Measurements from ENCODE around the gene SCNN1G. TPM values are rescaled to one million over a fixed set of nuclear protein-coding genes. Genes with fewer than 3 reads are reported as not detected.
"Not testable (repeated sequence)": the region's sequence is repeated elsewhere in the genome, so short reads cannot be mapped to it uniquely, and the experiment has no call there.

The SCNN1G gene
- total RNA-seq, 1 donor from 2014 or later: 0.82 TPM

- DNase-seq (ENCODE audit: low spot score in 2 of 2) (no peak), FAIRE-seq (no peak)
Observed at GRCh38 chr16:23248261-23249194, 66.0 kb downstream of the SCNN1G start.

DNA sequence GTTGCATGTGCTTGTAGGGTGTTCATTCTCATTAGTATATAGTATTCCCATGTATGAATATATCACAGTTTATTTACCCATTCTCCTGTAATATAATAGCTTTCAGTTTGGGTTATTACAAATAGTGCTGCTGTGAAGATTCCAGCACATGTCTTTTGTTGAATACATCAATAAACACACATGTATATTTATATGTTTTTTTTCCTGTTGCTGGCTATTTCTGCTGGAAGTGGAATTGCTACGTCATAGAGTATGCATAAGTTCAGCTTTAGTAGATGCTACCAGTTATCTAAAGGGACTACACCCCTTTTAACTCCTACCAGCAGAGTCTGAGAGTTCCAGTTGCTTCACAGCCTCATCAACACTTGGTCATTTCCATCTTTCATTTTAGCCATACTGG, 67.3 kb downstream of the SCNN1G start:
- FAIRE-seq (no peak), DNase-seq (ENCODE audit: low spot score in 2 of 2) (no peak)

- FAIRE-seq: no peak
- DNase-seq (ENCODE audit: low spot score in 2 of 2): no peak
Observed at GRCh38 chr16:23252310-23252709, 69.8 kb downstream of the SCNN1G start.

DNA sequence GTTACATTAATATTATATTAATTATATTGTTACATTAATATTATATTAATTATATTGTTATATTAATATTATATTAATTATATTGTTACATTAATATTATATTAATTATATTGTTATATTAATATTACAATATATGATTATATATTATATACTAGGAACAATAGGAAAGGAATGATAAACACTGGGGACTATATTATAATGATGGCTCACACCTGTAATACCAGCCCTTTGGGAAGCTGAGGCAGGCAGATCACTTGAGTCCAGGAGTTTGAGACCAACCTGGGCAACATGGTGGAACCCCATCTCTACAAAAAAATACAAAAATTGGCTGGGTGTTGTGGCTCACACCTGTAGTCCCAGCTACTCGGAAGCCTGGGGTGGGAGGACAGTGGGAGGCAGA, 71.1 kb downstream of the SCNN1G start:
- FAIRE-seq; DNase-seq (ENCODE audit: low spot score in 2 of 2): not testable (repeated sequence)

DNA sequence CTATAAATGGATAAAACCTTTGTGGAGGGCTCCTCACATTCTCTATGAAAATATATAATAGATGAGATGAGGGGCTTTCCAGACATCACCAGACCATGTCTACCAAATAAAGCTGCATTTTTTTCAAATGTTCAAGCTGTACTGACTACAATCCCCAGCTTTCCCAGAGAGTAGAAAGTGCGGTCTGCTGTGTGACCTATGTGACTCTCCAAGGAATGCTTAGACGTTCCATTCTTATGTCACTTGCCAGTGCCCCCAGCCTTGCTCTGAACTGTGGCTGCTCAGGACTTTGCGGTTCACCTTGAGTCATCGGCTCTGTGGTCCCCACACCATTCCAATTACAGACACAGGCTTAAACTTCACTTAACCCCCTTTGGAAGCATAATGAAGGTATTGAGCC, 71.8 kb downstream of the SCNN1G start:
- FAIRE-seq (no peak), DNase-seq (ENCODE audit: low spot score in 2 of 2) (no peak)

- no peak for FAIRE-seq
Observed at GRCh38 chr16:23255000-23255399, 72.5 kb downstream of the SCNN1G start.

DNA sequence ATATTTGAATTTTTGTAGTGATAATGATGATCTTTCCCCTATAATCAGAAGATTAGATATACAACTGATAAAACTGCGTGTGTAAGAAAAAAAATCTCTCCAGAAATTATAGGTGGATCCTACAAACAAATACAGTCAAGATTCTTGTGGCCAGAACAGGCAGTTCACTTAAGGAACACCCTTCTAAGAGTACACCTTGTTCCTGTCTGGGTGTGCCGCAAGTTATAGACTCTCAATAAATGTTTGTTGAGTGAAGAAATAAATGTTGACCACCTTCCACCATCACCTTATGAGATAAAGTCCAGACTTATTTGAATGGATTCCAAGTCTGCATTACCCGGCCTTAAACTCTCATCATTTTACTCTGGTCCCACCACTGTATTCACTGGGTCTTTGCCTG, 73.9 kb downstream of the SCNN1G start:
- no peak for DNase-seq (ENCODE audit: low spot score in 2 of 2)
- FAIRE-seq: no peak

More at GRCh38 chr16:23255000-23255399, 72.5 kb downstream of the SCNN1G start:
- no peak for DNase-seq (ENCODE audit: low spot score in 2 of 2)

GRCh38 chr16:23257682-23258081, 75.1 kb downstream of the SCNN1G start:
- DNase-seq (ENCODE audit: low spot score in 2 of 2): no peak
- no peak for FAIRE-seq

- FAIRE-seq (no peak), DNase-seq (ENCODE audit: low spot score in 2 of 2) (no peak)
Observed at GRCh38 chr16:23258919-23259237, 76.3 kb downstream of the SCNN1G start.

Other genes with a start within 250 kb of the SCNN1G start
- gene USP31, start 33.3 kb upstream of the SCNN1G start, total RNA-seq: 16.7 TPM
- not detected for gene SCNN1B, start 119.6 kb downstream of the SCNN1G start, total RNA-seq

Data from frontal cortex (tissue), 4 donors.